Heart left ventricle (tissue), 16 donors: Measurements from ENCODE around the gene GTF2IRD2. TPM values are rescaled to one million over a fixed set of nuclear protein-coding genes. Genes with fewer than 3 reads are reported as not detected.
A peak's percentile ranks its signal among the peaks of the same experiment; 100 is the strongest.
"Not testable (repeated sequence)": the region's sequence is repeated elsewhere in the genome, so short reads cannot be mapped to it uniquely, and the experiment has no call there.

ENCODE experiments used
- ATAC-seq, 4 donors: fragments of 200-7000 bp; cut with Tn5 transposase; one replicate each; pipeline ENCODE4 v1.9.1; 2020 to 2022; ENCODE audit warnings: moderate library complexity in 4 of 4, mild to moderate bottlenecking in 3 of 4, moderate number of reproducible peaks in 1 of 4
- DNase-seq, 5 donors: peaks; one replicate each; pipeline ENCODE4 v3.0.0-alpha.2; 2020
- H3K27ac ChIP-seq, 12 donors: fragments of 200-600 bp; sonication (generic) in 4 of 12; one replicate each; pipeline versions ENCODE4 v1.5.0 to v1.8.0; 2016 to 2022; ENCODE audit warnings: mild to moderate bottlenecking in 2 of 12
- H3K27me3 ChIP-seq, 9 donors: fragments of 200-600 bp; sonication (generic) in 2 of 9; one replicate each; pipeline versions ENCODE4 v1.5.1 to v1.8.0; 2016 to 2022; ENCODE audit warnings: mild to moderate bottlenecking in 3 of 9
- H3K36me3 ChIP-seq, 9 donors: fragments of 200-600 bp; sonication (generic) in 2 of 9; one replicate each; pipeline versions ENCODE4 v1.5.0 to v1.8.0; 2018 to 2022; ENCODE audit warnings: mild to moderate bottlenecking in 2 of 9
- H3K4me1 ChIP-seq, 12 donors: fragments of 200-600 bp; sonication (generic) in 4 of 12; one replicate each; pipeline versions ENCODE4 v1.5.0 to v1.8.0; 2016 to 2022; ENCODE audit warnings: mild to moderate bottlenecking in 3 of 12
- H3K4me3 ChIP-seq, 12 donors: fragments of 200-600 bp; sonication (generic) in 4 of 12; one replicate each; pipeline versions ENCODE4 v1.5.0 to v1.8.0; 2017 to 2022; ENCODE audit warnings: mild to moderate bottlenecking in 9 of 12, moderate library complexity in 4 of 12
- H3K9me3 ChIP-seq, 12 donors: fragments of 200-600 bp; sonication (generic) in 4 of 12; one replicate each; pipeline versions ENCODE4 v1.5.0 to v1.8.0; 2016 to 2022; ENCODE audit warnings: mild to moderate bottlenecking in 1 of 12
- POLR2A ChIP-seq, 2 donors: fragments of 450-650 bp; IDR thresholded peaks; one replicate each; pipeline ENCODE4 v1.6.1; 2017; ENCODE audit warnings: antibody characterized with exemption in 2 of 2, mild to moderate bottlenecking in 2 of 2, moderate library complexity in 2 of 2
- WGBS, 4 donors: extraction: QIAGEN DNeasy Blood & Tissue Kit in 2 of 4; methylation state at CpG; one replicate each; pipeline versions ENCODE4 v1.1.5 to v1.1.7; 2013 to 2018; 5-methylcytosine and 5-hydroxymethylcytosine counted together
- intact Hi-C, 10 donors: fragments of 100-400 bp; cut with DNase I; formaldehyde crosslinking; loops; one replicate each; pipeline versions ENCODE4 v1.11.1 to v1.14.2; 2022
- long read RNA-seq, 3 donors: library from polyadenylated mRNA; unstranded; transcript quantifications; one replicate each; pipeline ENCODE4 v2.0.0, GENCODE V29; 2020 to 2021
- polyA plus RNA-seq, 2 donors: library from polyadenylated mRNA; stranded (reverse); fragments of 200-250 nt; gene quantifications; one replicate each; pipeline ENCODE4 v1.2.3, GENCODE V29; 2013
- total RNA-seq, 9 donors: library from RNA; depleted of rRNA in 2 of 9; stranded (reverse); fragments of >200 nt in 2 of 9; fragmentation: NEBNext Ultra II Directional in 3 of 9; extraction: Animal tissue kit (Norgen Biotek cat#: 25700) in 3 of 9; gene quantifications; one replicate each; pipeline versions ENCODE4 v1.1.0 to v1.2.4, GENCODE V29; 2016 to 2023
- donor health status: ischemic (EF 13 %, LVEDD 7.1; RV severe dilation, severe dysfunction).
- donor health status: healthy with polysubstance abuse.
- donor health status: DM: no; HTN: yes; CAD: no.
- donor health status: DM: no; HTN: no; CAD: no.
- donor health status: ischemic (EF 25% LVEDD 6.9; RV normal size, moderate dysfunction).
- donor health status: ischemic (EF 25% LVEDD 5.7; RV mildly dilated, moderate dysfunction).
- donor health status: healthy.
- donor health status: DM: yes; HTN: yes; CAD: no.
- donor health status: ischemic (EF 35%, LVEDD 5.7; RV mildly dilated, moderate dysfunction).
- donor health status: nonischemic (EF 11% LVEDD 7.7; RV severe dilation, severe dysfunction).
- donor health status: DM: yes; HTN: yes; CAD: no.
- donor health status: PGD.
- donor health status: ischemic (EF 29% LVEDD 5.4; RV normal size, mild dysfunction).
- donor health status: nonischemic (EF 23%, LVEDD 6.1; RV moderate dilation, normal function).

GTF2IRD2 gene
- total RNA-seq (10 to 100 TPM in 7 of 9 donors, 1 to 10 TPM in 2; 4.9 to 22.2 (median 14.1) TPM), polyA plus RNA-seq (10 to 100 TPM in 1 of 2 donors, 1 to 10 TPM in 1; 8.9 to 22.6 TPM)
- long read RNA-seq, donor 1, transcript GTF2IRD2-201 (16 exons, 3,558 nt) = major isoform, 7 of 21 reads
- long read RNA-seq, donor 1, partial matches to known transcripts = 4 of 21 reads
- long read RNA-seq, donor 1, other reads (novel, unspliced or antisense) = 6 of 21 reads
- long read RNA-seq, donor 2, partial matches to known transcripts = 3 of 13 reads
- long read RNA-seq, donor 2, other reads (novel, unspliced or antisense) = 7 of 13 reads
- long read RNA-seq, donor 3, partial matches to known transcripts = 3 of 12 reads
- long read RNA-seq, donor 3, other reads (novel, unspliced or antisense) = 3 of 12 reads

- Histone ChIP-seq H3K27ac (peak within 1 kb of the TSS in 2 of 12 donors; percentile 67 to 84), H3K4me3 (peak within 1 kb of the TSS in 1 of 12 donors; percentile 41)
- intact Hi-C loops, H3K36me3 ChIP-seq, H3K9me3 ChIP-seq, H3K4me1 ChIP-seq, H3K27me3 ChIP-seq: not testable (repeated sequence)
- DNase-seq (peak in 1 of 5 donors; percentile 83), ATAC-seq (peak; percentile 90 to 98 (median 97))
- WGBS, 4 donors = no CpG with 5 or more reads among the region's 97 CpGs
These were observed at the start of gene GTF2IRD2 for GRCh38 chr7:74850833-74851721. GTF2IRD2 (minus strand) TSS chr7:74851605; CDS start chr7:74836378, 15,227 bp downstream.

GRCh38 chr7:74890158-74891123, 39.0 kb upstream of the GTF2IRD2 start:
- H3K4me1 ChIP-seq, H3K36me3 ChIP-seq, H3K9me3 ChIP-seq, H3K27me3 ChIP-seq, intact Hi-C loops: not testable (repeated sequence)
- ATAC-seq (peak; percentile 78 to 95 (median 94)), DNase-seq (peak; percentile 86 to 93 (median 91))
- TF ChIP-seq POLR2A (IDR thresholded peaks at IDR 0.05) = peak in 1 of 2 donors; percentile 70
- peak overlapping the region in 11 of 12 donors; percentile 61 to 93 (median 86) for H3K27ac ChIP-seq
- 0% methylated on average over 13 to 57 of the region's 84 CpGs; no CpG with 5 or more reads in 1 of the 4 donors for WGBS, 4 donors
- peak overlapping the region; percentile 49 to 81 (median 68) for H3K4me3 ChIP-seq

GRCh38 chr7:74889518-74890129, 38.2 kb upstream of the GTF2IRD2 start:
- H3K9me3 ChIP-seq, intact Hi-C loops, DNase-seq, H3K27me3 ChIP-seq, H3K4me1 ChIP-seq, H3K27ac ChIP-seq, H3K36me3 ChIP-seq: not testable (repeated sequence)
- peak in 1 of 4 donors; percentile 19 for ATAC-seq
- H3K4me3 ChIP-seq = peak overlapping the region in 8 of 12 donors; percentile 27 to 70 (median 38)
- 70 to 74% (median 73%) methylated on average over 11 of the region's 31 CpGs for WGBS, 4 donors

GRCh38 chr7:74885295-74885694, 33.9 kb upstream of the GTF2IRD2 start:
- DNase-seq = not testable (repeated sequence)

GRCh38 chr7:74882110-74882509, 30.7 kb upstream of the GTF2IRD2 start:
- H3K4me1 ChIP-seq, H3K4me3 ChIP-seq, intact Hi-C loops, H3K27me3 ChIP-seq, DNase-seq, H3K9me3 ChIP-seq, H3K27ac ChIP-seq: not testable (repeated sequence)
- ATAC-seq = peak in 3 of 4 donors; percentile 38 to 49 (median 46)
- WGBS, 4 donors = 53 to 67% (median 64%) methylated on average over 5 to 8 of the region's 9 CpGs
- H3K36me3 ChIP-seq = peaks cover 0 to 20% (median 3%) of the 10 kb centered on the region in 9 donors

More at GRCh38 chr7:74885295-74885694, 33.9 kb upstream of the GTF2IRD2 start:
- intact Hi-C loops, H3K4me1 ChIP-seq, H3K9me3 ChIP-seq, H3K27ac ChIP-seq, H3K4me3 ChIP-seq, H3K27me3 ChIP-seq, ATAC-seq: not testable (repeated sequence)
- H3K36me3 ChIP-seq = peaks cover 0 to 21% (median 3%) of the 10 kb centered on the region in 9 donors
- 94 to 100% (median 98%) methylated on average over 1 to 3 of the region's 3 CpGs for WGBS, 4 donors

GRCh38 chr7:74874748-74875512, 23.5 kb upstream of the GTF2IRD2 start:
- H3K36me3 ChIP-seq, H3K4me1 ChIP-seq, H3K4me3 ChIP-seq, intact Hi-C loops, H3K27me3 ChIP-seq, H3K9me3 ChIP-seq: not testable (repeated sequence)
- DNase-seq = peak; percentile 45 to 69 (median 50)
- ATAC-seq = peak; percentile 70 to 92 (median 84)
- H3K27ac ChIP-seq = peak overlapping the region in 8 of 12 donors; percentile 34 to 62 (median 48)
- 27 to 55% (median 44%) methylated on average over 2 to 18 of the region's 20 CpGs for WGBS, 4 donors

- H3K27ac ChIP-seq = peak overlapping the region in 2 of 12 donors; percentile 51 to 60
- intact Hi-C loops, H3K4me1 ChIP-seq, DNase-seq, H3K9me3 ChIP-seq, H3K36me3 ChIP-seq, H3K4me3 ChIP-seq, H3K27me3 ChIP-seq: not testable (repeated sequence)
- WGBS, 4 donors = 61 to 73% (median 66%) methylated on average over 3 to 8 of the region's 10 CpGs
- peak in 3 of 4 donors; percentile 24 to 37 (median 36) for ATAC-seq
These were observed 22.8 kb upstream of the GTF2IRD2 start for GRCh38 chr7:74874104-74874747.

- H3K27ac ChIP-seq, H3K9me3 ChIP-seq, H3K36me3 ChIP-seq, DNase-seq, H3K4me3 ChIP-seq, H3K4me1 ChIP-seq, ATAC-seq, H3K27me3 ChIP-seq, intact Hi-C loops: not testable (repeated sequence)
- 90 to 97% (median 95%) methylated on average over 9 of the region's 9 CpGs for WGBS, 4 donors
These were observed 21.1 kb upstream of the GTF2IRD2 start for GRCh38 chr7:74872542-74872941.
